ENCODE measurements around the gene CXCL12.

CXCL12 gene

DNA sequence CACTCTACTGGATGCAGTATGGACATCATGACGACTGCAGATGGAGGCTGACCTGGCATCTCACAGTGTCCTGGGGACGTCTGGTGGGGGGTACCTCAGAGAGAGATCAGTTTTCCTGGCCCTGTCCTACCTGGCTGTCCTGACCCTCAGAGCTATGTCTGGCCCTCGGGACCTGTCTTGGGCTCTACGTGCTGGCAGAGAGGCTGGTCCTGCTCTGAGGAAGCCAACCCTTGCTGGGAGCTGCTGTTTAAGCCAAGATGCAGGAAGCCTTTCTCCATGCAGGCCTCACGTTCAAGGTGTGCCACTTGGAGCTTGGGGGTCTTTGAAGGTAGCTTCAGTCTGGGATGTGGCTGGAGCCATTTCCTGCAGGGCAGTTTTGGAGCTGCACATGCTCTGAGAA is 42.1 kb upstream of the CXCL12 start:
- TF ChIP-seq TOX (CRISPR knock-in tag; IDR thresholded peaks at IDR 0.05; ENCODE audit: borderline replicate concordance) (no peak), ZC3H10 (CRISPR knock-in tag; IDR thresholded peaks at IDR 0.05) (no peak), GLIS3 (CRISPR knock-in tag; IDR thresholded peaks at IDR 0.05) (no peak), RARB (CRISPR knock-in tag; IDR thresholded peaks at IDR 0.05) (no peak), ARNTL (CRISPR knock-in tag; IDR thresholded peaks at IDR 0.05; ENCODE audit: borderline replicate concordance, low read depth) (no peak), ZFP30 (CRISPR knock-in tag; IDR thresholded peaks at IDR 0.05) (no peak), SNAI2 (CRISPR knock-in tag; IDR thresholded peaks at IDR 0.05) (no peak), ZNF8 (CRISPR knock-in tag; IDR thresholded peaks at IDR 0.05) (no peak), ZFP3 (CRISPR knock-in tag; IDR thresholded peaks at IDR 0.05) (no peak), ESRRG (CRISPR knock-in tag; IDR thresholded peaks at IDR 0.05) (no peak), ZNF70 (CRISPR knock-in tag; IDR thresholded peaks at IDR 0.05) (no peak), TCF4 (CRISPR knock-in tag; IDR thresholded peaks at IDR 0.05; ENCODE audit: borderline replicate concordance) (no peak), PPARA (CRISPR knock-in tag; IDR thresholded peaks at IDR 0.05; ENCODE audit: borderline replicate concordance) (no peak), ISL1 (CRISPR knock-in tag; IDR thresholded peaks at IDR 0.05) (no peak), OSR1 (CRISPR knock-in tag; IDR thresholded peaks at IDR 0.05) (no peak), BACH2 (CRISPR knock-in tag; IDR thresholded peaks at IDR 0.05; ENCODE audit: borderline replicate concordance) (no peak)
- TF ChIP-seq, protein P1, sequence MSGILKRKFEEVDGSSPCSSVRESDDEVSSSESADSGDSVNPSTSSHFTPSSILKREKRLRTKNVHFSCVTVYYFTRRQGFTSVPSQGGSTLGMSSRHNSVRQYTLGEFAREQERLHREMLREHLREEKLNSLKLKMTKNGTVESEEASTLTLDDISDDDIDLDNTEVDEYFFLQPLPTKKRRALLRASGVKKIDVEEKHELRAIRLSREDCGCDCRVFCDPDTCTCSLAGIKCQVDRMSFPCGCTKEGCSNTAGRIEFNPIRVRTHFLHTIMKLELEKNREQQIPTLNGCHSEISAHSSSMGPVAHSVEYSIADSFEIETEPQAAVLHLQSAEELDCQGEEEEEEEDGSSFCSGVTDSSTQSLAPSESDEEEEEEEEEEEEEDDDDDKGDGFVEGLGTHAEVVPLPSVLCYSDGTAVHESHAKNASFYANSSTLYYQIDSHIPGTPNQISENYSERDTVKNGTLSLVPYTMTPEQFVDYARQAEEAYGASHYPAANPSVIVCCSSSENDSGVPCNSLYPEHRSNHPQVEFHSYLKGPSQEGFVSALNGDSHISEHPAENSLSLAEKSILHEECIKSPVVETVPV (CRISPR knock-in tag; IDR thresholded peaks at IDR 0.05), result no peak
- TF ChIP-seq, protein P2, sequence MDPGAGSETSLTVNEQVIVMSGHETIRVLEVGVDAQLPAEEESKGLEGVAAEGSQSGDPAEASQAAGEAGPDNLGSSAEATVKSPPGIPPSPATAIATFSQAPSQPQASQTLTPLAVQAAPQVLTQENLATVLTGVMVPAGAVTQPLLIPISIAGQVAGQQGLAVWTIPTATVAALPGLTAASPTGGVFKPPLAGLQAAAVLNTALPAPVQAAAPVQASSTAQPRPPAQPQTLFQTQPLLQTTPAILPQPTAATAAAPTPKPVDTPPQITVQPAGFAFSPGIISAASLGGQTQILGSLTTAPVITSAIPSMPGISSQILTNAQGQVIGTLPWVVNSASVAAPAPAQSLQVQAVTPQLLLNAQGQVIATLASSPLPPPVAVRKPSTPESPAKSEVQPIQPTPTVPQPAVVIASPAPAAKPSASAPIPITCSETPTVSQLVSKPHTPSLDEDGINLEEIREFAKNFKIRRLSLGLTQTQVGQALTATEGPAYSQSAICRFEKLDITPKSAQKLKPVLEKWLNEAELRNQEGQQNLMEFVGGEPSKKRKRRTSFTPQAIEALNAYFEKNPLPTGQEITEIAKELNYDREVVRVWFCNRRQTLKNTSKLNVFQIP (CRISPR knock-in tag; IDR thresholded peaks at IDR 0.05; ENCODE audit: borderline replicate concordance, low read depth), result no peak
- TF ChIP-seq, protein P3, sequence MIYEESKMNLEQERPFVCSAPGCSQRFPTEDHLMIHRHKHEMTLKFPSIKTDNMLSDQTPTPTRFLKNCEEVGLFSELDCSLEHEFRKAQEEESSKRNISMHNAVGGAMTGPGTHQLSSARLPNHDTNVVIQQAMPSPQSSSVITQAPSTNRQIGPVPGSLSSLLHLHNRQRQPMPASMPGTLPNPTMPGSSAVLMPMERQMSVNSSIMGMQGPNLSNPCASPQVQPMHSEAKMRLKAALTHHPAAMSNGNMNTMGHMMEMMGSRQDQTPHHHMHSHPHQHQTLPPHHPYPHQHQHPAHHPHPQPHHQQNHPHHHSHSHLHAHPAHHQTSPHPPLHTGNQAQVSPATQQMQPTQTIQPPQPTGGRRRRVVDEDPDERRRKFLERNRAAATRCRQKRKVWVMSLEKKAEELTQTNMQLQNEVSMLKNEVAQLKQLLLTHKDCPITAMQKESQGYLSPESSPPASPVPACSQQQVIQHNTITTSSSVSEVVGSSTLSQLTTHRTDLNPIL (CRISPR knock-in tag; IDR thresholded peaks at IDR 0.05; ENCODE audit: low read depth), result no peak
- TF ChIP-seq, protein P4, sequence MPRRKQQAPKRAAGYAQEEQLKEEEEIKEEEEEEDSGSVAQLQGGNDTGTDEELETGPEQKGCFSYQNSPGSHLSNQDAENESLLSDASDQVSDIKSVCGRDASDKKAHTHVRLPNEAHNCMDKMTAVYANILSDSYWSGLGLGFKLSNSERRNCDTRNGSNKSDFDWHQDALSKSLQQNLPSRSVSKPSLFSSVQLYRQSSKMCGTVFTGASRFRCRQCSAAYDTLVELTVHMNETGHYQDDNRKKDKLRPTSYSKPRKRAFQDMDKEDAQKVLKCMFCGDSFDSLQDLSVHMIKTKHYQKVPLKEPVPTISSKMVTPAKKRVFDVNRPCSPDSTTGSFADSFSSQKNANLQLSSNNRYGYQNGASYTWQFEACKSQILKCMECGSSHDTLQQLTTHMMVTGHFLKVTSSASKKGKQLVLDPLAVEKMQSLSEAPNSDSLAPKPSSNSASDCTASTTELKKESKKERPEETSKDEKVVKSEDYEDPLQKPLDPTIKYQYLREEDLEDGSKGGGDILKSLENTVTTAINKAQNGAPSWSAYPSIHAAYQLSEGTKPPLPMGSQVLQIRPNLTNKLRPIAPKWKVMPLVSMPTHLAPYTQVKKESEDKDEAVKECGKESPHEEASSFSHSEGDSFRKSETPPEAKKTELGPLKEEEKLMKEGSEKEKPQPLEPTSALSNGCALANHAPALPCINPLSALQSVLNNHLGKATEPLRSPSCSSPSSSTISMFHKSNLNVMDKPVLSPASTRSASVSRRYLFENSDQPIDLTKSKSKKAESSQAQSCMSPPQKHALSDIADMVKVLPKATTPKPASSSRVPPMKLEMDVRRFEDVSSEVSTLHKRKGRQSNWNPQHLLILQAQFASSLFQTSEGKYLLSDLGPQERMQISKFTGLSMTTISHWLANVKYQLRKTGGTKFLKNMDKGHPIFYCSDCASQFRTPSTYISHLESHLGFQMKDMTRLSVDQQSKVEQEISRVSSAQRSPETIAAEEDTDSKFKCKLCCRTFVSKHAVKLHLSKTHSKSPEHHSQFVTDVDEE (CRISPR knock-in tag; IDR thresholded peaks at IDR 0.05), result no peak
- no peak for ATAC-seq

DNA sequence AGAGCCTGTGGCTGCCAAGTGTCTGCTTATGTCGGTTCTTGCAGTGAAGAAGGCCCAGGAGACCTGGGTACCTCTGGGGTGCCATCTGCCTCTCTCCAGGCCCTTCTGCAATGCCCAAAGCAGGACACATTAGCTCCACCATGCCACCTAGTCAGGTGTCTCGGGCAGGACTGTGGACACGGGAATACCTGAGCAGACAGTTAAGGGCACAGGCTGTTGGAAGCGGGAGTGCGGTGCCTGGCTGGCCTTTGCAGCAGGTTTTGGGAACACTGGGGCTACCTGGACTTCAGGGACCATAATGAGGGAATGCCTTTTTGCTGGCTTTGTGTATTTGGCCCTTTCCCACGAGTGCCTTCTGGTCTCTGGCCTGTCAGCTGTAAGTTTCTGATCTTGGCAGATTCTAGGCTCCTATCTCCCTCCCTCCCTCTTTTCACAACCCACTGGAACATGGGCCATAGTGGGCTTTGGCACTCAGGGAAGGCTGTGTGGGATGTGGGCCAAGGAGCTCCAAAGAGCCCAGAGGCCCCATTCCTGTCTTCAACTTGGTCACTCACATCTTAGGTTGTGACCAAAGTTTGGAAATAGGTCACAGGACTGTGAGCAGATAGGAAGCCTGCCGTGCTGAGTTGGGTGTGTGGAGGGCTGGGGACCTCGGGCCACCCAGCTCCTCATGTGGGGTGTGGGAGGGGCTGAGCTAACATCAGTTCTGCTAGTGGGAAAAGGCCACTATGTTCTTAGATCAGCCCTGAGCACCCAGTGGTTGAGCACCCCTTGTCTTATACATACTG is 41.5 kb upstream of the CXCL12 start:
- no peak for ATAC-seq
- TF ChIP-seq ZFP30 (CRISPR knock-in tag; IDR thresholded peaks at IDR 0.05) (no peak), ZFP3 (CRISPR knock-in tag; IDR thresholded peaks at IDR 0.05) (no peak), TCF4 (CRISPR knock-in tag; IDR thresholded peaks at IDR 0.05; ENCODE audit: borderline replicate concordance) (no peak), ISL1 (CRISPR knock-in tag; IDR thresholded peaks at IDR 0.05) (no peak), ZNF8 (CRISPR knock-in tag; IDR thresholded peaks at IDR 0.05) (no peak)

DNA sequence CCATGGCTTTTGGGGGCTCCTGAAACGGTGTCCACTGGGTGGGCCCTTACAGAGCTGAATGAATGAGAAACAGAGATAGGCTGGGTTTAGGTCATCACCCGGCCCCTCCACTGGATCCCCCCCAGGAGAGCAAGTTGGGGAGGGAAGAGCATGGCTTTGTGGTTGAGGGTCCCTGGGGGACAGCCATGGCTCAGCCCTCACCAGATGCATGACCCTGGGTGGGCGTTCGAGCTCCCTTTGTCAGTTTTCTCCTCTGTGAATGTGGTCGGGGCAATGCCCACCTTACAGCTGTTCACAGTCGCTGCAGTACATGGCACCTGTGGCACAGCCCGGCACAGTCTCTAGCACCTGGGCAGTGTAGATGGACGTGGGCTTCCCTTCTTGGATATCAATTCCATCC is 40.6 kb upstream of the CXCL12 start:
- TF ChIP-seq SNAI2 (CRISPR knock-in tag; IDR thresholded peaks at IDR 0.05) (no peak), OSR1 (CRISPR knock-in tag; IDR thresholded peaks at IDR 0.05) (no peak), RARB (CRISPR knock-in tag; IDR thresholded peaks at IDR 0.05) (no peak), ZNF70 (CRISPR knock-in tag; IDR thresholded peaks at IDR 0.05) (no peak), ISL1 (CRISPR knock-in tag; IDR thresholded peaks at IDR 0.05) (no peak), TCF4 (CRISPR knock-in tag; IDR thresholded peaks at IDR 0.05; ENCODE audit: borderline replicate concordance) (no peak), ZNF8 (CRISPR knock-in tag; IDR thresholded peaks at IDR 0.05) (no peak), ESRRG (CRISPR knock-in tag; IDR thresholded peaks at IDR 0.05) (no peak), ZFP3 (CRISPR knock-in tag; IDR thresholded peaks at IDR 0.05) (no peak)
- TF ChIP-seq, protein P2 (CRISPR knock-in tag; IDR thresholded peaks at IDR 0.05; ENCODE audit: borderline replicate concordance, low read depth), result no peak
- TF ChIP-seq, protein P1 (CRISPR knock-in tag; IDR thresholded peaks at IDR 0.05), result no peak
- TF ChIP-seq, protein P5, sequence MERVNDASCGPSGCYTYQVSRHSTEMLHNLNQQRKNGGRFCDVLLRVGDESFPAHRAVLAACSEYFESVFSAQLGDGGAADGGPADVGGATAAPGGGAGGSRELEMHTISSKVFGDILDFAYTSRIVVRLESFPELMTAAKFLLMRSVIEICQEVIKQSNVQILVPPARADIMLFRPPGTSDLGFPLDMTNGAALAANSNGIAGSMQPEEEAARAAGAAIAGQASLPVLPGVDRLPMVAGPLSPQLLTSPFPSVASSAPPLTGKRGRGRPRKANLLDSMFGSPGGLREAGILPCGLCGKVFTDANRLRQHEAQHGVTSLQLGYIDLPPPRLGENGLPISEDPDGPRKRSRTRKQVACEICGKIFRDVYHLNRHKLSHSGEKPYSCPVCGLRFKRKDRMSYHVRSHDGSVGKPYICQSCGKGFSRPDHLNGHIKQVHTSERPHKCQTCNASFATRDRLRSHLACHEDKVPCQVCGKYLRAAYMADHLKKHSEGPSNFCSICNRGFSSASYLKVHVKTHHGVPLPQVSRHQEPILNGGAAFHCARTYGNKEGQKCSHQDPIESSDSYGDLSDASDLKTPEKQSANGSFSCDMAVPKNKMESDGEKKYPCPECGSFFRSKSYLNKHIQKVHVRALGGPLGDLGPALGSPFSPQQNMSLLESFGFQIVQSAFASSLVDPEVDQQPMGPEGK (CRISPR knock-in tag; IDR thresholded peaks at IDR 0.05; ENCODE audit: borderline replicate concordance), result no peak
- no peak for ATAC-seq
